ENCODE data around the gene TPX2. TPM values are rescaled to one million over a fixed set of nuclear protein-coding genes. Genes with fewer than 3 reads are reported as not detected.

TPX2 gene
- total RNA-seq, 1 experiment from 2014 or later: 248 TPM

DNA sequence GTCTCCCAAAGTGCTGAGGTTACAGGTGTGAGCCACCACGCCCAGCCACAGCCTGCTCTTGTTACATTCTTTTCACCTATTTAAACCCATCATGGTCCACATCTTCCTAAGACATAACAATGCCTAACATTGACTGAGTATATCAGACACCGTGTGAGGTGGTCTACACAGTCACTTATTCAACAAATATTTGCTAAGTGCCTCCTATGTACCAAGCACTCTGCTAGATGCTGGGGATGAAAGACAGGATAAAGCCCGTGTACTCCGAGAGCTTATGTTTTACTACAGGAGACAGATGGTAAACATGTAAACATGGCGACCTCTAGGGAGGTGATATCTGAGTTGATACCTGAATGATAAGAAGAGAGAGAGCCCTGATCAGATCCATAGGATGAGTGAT lies 29.2 kb upstream of the TPX2 start:
- peaks cover 67% of the 10 kb centered on the region for H3K4me1 ChIP-seq (ENCODE audit: control insufficient read depth, insufficient read depth, low read length)
- H3K36me3 ChIP-seq (ENCODE audit: control insufficient read depth, insufficient read depth, low read length): peaks cover 16% of the 10 kb centered on the region; the same call in 1 of the 2 replicates
- no peak overlapping the region for H3K4me3 ChIP-seq (ENCODE audit: low read depth in 2 of 2, low read length in 2 of 2)
- ATAC-seq (no peak), DNase-seq (ENCODE audit: low read depth, low spot score) (no peak)
- no peak for TF ChIP-seq POLR2AphosphoS5 (IDR thresholded peaks at IDR 0.05; ENCODE audit: low read depth, low read length)
- TF ChIP-seq CTCF (IDR thresholded peaks at IDR 0.05): no peak
- no peak for TF ChIP-seq TCF7L2 (IDR thresholded peaks at IDR 0.05; ENCODE audit: low read depth, low read length)
- no peak for TF ChIP-seq SIN3A (IDR thresholded peaks at IDR 0.05; ENCODE audit: borderline replicate concordance, insufficient read depth, low read depth, low read length)
- no peak for TF ChIP-seq REST (IDR thresholded peaks at IDR 0.05; ENCODE audit: insufficient read depth in 1 of 2, low read depth in 2 of 2, low read length in 1 of 2)
- in situ Hi-C loops (cut with HindIII; ENCODE audit: low pct_unique_long_range_greater_than_20kb, low sequenced_read_pairs) (no loop called here), intact Hi-C loops (cut with micrococcal nuclease; ENCODE audit: unreplicated experiment) (no loop called here)
- peak overlapping the region; percentile 19; the same call in 1 of the 2 replicates for H3K27ac ChIP-seq (ENCODE audit: low read length)
- no peaks in the 10 kb centered on the region for H3K9me3 ChIP-seq (ENCODE audit: control insufficient read depth, insufficient read depth, low read depth, low read length)
- ChIA-PET POLR2A (no interaction called here), CTCF (interaction anchor here (0.6 to 0.7 kb wide), 2 partner anchors 10 to 76 kb away, joined by 3 to 7 read pairs; no protein-coding TSS in a partner anchor)
- H3K27me3 ChIP-seq (ENCODE audit: control insufficient read depth, insufficient read depth, low read length): no peaks in the 10 kb centered on the region
- BruUV-seq (replicated peaks): no TSS peak

GRCh38 chr20:31710423-31711108 lies 28.5 kb upstream of the TPX2 start:
- no peak; the same call in 1 of the 2 replicates for TF ChIP-seq POLR2AphosphoS5 (IDR thresholded peaks at IDR 0.05; ENCODE audit: low read depth, low read length)
- no peak for TF ChIP-seq TCF7L2 (IDR thresholded peaks at IDR 0.05; ENCODE audit: low read depth, low read length)
- TF ChIP-seq CTCF (IDR thresholded peaks at IDR 0.05): no peak
- no peak for TF ChIP-seq REST (IDR thresholded peaks at IDR 0.05; ENCODE audit: insufficient read depth in 1 of 2, low read depth in 2 of 2, low read length in 1 of 2)
- no peak for TF ChIP-seq SIN3A (IDR thresholded peaks at IDR 0.05; ENCODE audit: borderline replicate concordance, insufficient read depth, low read depth, low read length)
- peaks cover 65% of the 10 kb centered on the region for H3K4me1 ChIP-seq (ENCODE audit: control insufficient read depth, insufficient read depth, low read length)
- no peaks in the 10 kb centered on the region for H3K27me3 ChIP-seq (ENCODE audit: control insufficient read depth, insufficient read depth, low read length)
- H3K9me3 ChIP-seq (ENCODE audit: control insufficient read depth, insufficient read depth, low read depth, low read length): no peaks in the 10 kb centered on the region
- intact Hi-C loops (cut with micrococcal nuclease; ENCODE audit: unreplicated experiment) (no loop called here), in situ Hi-C loops (cut with HindIII; ENCODE audit: low pct_unique_long_range_greater_than_20kb, low sequenced_read_pairs) (no loop called here)
- no peak for DNase-seq (ENCODE audit: low read depth, low spot score)
- ChIA-PET CTCF (interaction anchor here (0.6 to 1.5 kb wide), 3 partner anchors 10 to 77 kb away, joined by 3 to 4 read pairs (median 3); no protein-coding TSS in a partner anchor), POLR2A (interaction anchor here (0.6 kb wide), 1 partner anchor 1109 kb away, joined by 6 read pairs; the partner anchor contains the start of gene MAPRE1)
- H3K36me3 ChIP-seq (ENCODE audit: control insufficient read depth, insufficient read depth, low read length): peaks cover 16% of the 10 kb centered on the region; the same call in 1 of the 2 replicates
- no TSS peak for BruUV-seq (replicated peaks)
- peak overlapping the region; percentile 92 for H3K27ac ChIP-seq (ENCODE audit: low read length)
- H3K4me3 ChIP-seq (ENCODE audit: low read depth in 2 of 2, low read length in 2 of 2): no peak overlapping the region
- no peak for ATAC-seq

Measured in Panc1 (cell line).